NT2/D1 (cell line): ENCODE results near the gene BOLA1.

Experiments
- YY1 ChIP-seq: IDR thresholded peaks from 2 replicates; pipeline ENCODE4 v1.6.1; 2011; ENCODE audit not compliant: insufficient read length, insufficient read depth
- ZNF274 ChIP-seq: IDR thresholded peaks from 2 replicates; pipeline ENCODE4 v1.6.1; 2011; ENCODE audit warnings: mild to moderate bottlenecking, low read depth, low read length

- TF ChIP-seq YY1 (no peak), ZNF274 (no peak)
Observed at GRCh38 chr1:149916193-149916897, 17.0 kb downstream of the BOLA1 start.
